HUES64 (cell line): ENCODE measurements around the gene NACC2.

ENCODE experiments used
- H3K27ac ChIP-seq: 2 replicates; pipeline ENCODE4 v1.7.0; 2013; ENCODE audit warnings: low read depth, low read length, inconsistent platforms
- H3K27me3 ChIP-seq: 2 replicates; pipeline ENCODE4 v1.6.1; 2013; ENCODE audit warnings: mild to moderate bottlenecking, low read length; ENCODE audit not compliant: insufficient read depth
- H3K36me3 ChIP-seq: 2 replicates; pipeline ENCODE4 v1.6.1; 2013; ENCODE audit warnings: mild to moderate bottlenecking, low read length; ENCODE audit not compliant: insufficient read depth
- H3K4me1 ChIP-seq: 2 replicates; pipeline ENCODE4 v1.6.1; 2013; ENCODE audit warnings: mild to moderate bottlenecking, low read length, moderate library complexity; ENCODE audit not compliant: insufficient read depth
- H3K4me3 ChIP-seq: 2 replicates; pipeline ENCODE4 v1.5.1; 2013; ENCODE audit warnings: mild to moderate bottlenecking, low read length, moderate library complexity
- H3K9ac ChIP-seq: 2 replicates; pipeline ENCODE4 v1.6.1; 2013; ENCODE audit warnings: mild to moderate bottlenecking, low read depth, low read length
- H3K9me3 ChIP-seq: 2 replicates; pipeline ENCODE4 v1.6.1; 2013; ENCODE audit warnings: low read depth, low read length; ENCODE audit not compliant: insufficient read depth
- WGBS: fragments of 150-250, 120-280 bp; methylation state at CpG from one replicate; pipeline ENCODE4 v1.1.7; 2013; ENCODE audit warnings: missing lambda C conversion rate; 5-methylcytosine and 5-hydroxymethylcytosine counted together

The NACC2 gene

GRCh38 chr9:136022731-136023409 is 72.2 kb downstream of the NACC2 start:
- no peaks in the 10 kb centered on the region for H3K9me3 ChIP-seq
- WGBS, result 95% methylated on average over 22 of the region's 22 CpGs

GRCh38 chr9:136021872-136022681 is 73.0 kb downstream of the NACC2 start:
- Histone ChIP-seq H3K4me1 (peaks cover 10% of the 10 kb centered on the region), H3K27ac (no peak overlapping the region), H3K4me3 (no peak overlapping the region), H3K9ac (no peak overlapping the region), H3K9me3 (no peaks in the 10 kb centered on the region), H3K27me3 (no peaks in the 10 kb centered on the region), H3K36me3 (no peaks in the 10 kb centered on the region)
- WGBS, result 90% methylated on average over 19 of the region's 19 CpGs

More at GRCh38 chr9:136022731-136023409, 72.2 kb downstream of the NACC2 start:
- Histone ChIP-seq H3K36me3 (no peaks in the 10 kb centered on the region), H3K27me3 (no peaks in the 10 kb centered on the region), H3K27ac (no peak overlapping the region), H3K4me3 (no peak overlapping the region), H3K9ac (no peak overlapping the region), H3K4me1 (peaks cover 10% of the 10 kb centered on the region; the same call in 1 of the 2 replicates)

- no peak overlapping the region for H3K27ac ChIP-seq
Observed at GRCh38 chr9:136021171-136021871, 73.8 kb downstream of the NACC2 start.

GRCh38 chr9:136020671-136021070 is 74.4 kb downstream of the NACC2 start:
- Histone ChIP-seq H3K36me3 (no peaks in the 10 kb centered on the region), H3K4me3 (no peak overlapping the region), H3K27me3 (no peaks in the 10 kb centered on the region), H3K27ac (no peak overlapping the region), H3K9me3 (no peaks in the 10 kb centered on the region), H3K9ac (no peak overlapping the region), H3K4me1 (peaks cover 10% of the 10 kb centered on the region)
- 78% methylated on average over 9 of the region's 9 CpGs for WGBS

More at GRCh38 chr9:136021171-136021871, 73.8 kb downstream of the NACC2 start:
- Histone ChIP-seq H3K27me3 (no peaks in the 10 kb centered on the region), H3K9ac (no peak overlapping the region), H3K9me3 (no peaks in the 10 kb centered on the region), H3K4me3 (no peak overlapping the region), H3K4me1 (peaks cover 10% of the 10 kb centered on the region), H3K36me3 (no peaks in the 10 kb centered on the region)
- 45% methylated on average over 25 of the region's 25 CpGs for WGBS

- no peaks in the 10 kb centered on the region for H3K27me3 ChIP-seq
Observed at GRCh38 chr9:136020206-136020605, 74.9 kb downstream of the NACC2 start.

GRCh38 chr9:136019681-136020060 is 75.4 kb downstream of the NACC2 start:
- no peaks in the 10 kb centered on the region for H3K36me3 ChIP-seq
- no peak overlapping the region for H3K9ac ChIP-seq
- peaks cover 10% of the 10 kb centered on the region for H3K4me1 ChIP-seq
- no peak overlapping the region for H3K27ac ChIP-seq
- 90% methylated on average over 19 of the region's 19 CpGs for WGBS
- H3K4me3 ChIP-seq, result no peak overlapping the region
- H3K9me3 ChIP-seq, result no peaks in the 10 kb centered on the region
- H3K27me3 ChIP-seq, result no peaks in the 10 kb centered on the region

More at GRCh38 chr9:136020206-136020605, 74.9 kb downstream of the NACC2 start:
- H3K9me3 ChIP-seq, result no peaks in the 10 kb centered on the region
- no peak overlapping the region for H3K9ac ChIP-seq
- H3K27ac ChIP-seq, result no peak overlapping the region
- WGBS, result 94% methylated on average over 16 of the region's 16 CpGs
- no peak overlapping the region for H3K4me3 ChIP-seq
- no peaks in the 10 kb centered on the region for H3K36me3 ChIP-seq
- peaks cover 10% of the 10 kb centered on the region for H3K4me1 ChIP-seq

- WGBS, result 84% methylated on average over 28 of the region's 28 CpGs
- Histone ChIP-seq H3K4me1 (peaks cover 10% of the 10 kb centered on the region), H3K27ac (no peak overlapping the region), H3K9me3 (no peaks in the 10 kb centered on the region), H3K36me3 (no peaks in the 10 kb centered on the region), H3K4me3 (no peak overlapping the region), H3K9ac (no peak overlapping the region), H3K27me3 (no peaks in the 10 kb centered on the region)
Observed at GRCh38 chr9:136019041-136019680, 75.9 kb downstream of the NACC2 start.

GRCh38 chr9:136018257-136019031 is 76.6 kb downstream of the NACC2 start:
- H3K9ac ChIP-seq, result no peak overlapping the region
- H3K9me3 ChIP-seq, result no peaks in the 10 kb centered on the region
- H3K27me3 ChIP-seq, result no peaks in the 10 kb centered on the region
- no peaks in the 10 kb centered on the region for H3K36me3 ChIP-seq
- H3K4me1 ChIP-seq, result peaks cover 10% of the 10 kb centered on the region
- no peak overlapping the region for H3K4me3 ChIP-seq
- WGBS, result 82% methylated on average over 23 of the region's 23 CpGs
- no peak overlapping the region for H3K27ac ChIP-seq

GRCh38 chr9:136017289-136018190 is 77.5 kb downstream of the NACC2 start:
- H3K27ac ChIP-seq, result no peak overlapping the region
- no peaks in the 10 kb centered on the region for H3K9me3 ChIP-seq
- 93% methylated on average over 27 of the region's 27 CpGs for WGBS
- H3K27me3 ChIP-seq, result no peaks in the 10 kb centered on the region
- H3K9ac ChIP-seq, result no peak overlapping the region
- no peaks in the 10 kb centered on the region for H3K36me3 ChIP-seq
- no peak overlapping the region for H3K4me3 ChIP-seq
- peaks cover 10% of the 10 kb centered on the region for H3K4me1 ChIP-seq
